H1 (cell line): ENCODE data around the gene NCOA1. TPM values are rescaled to one million over a fixed set of nuclear protein-coding genes. Genes with fewer than 3 reads are reported as not detected.

ENCODE experiments used
- CTCF ChIA-PET: fragments of 300-600 bp; sonication (Branson Sonifier 250); formaldehyde crosslinking; loops from one replicate; lab custom pipeline; 2021; ENCODE audit not compliant: partially characterized antibody; lab: Charles Lee
- POLR2A ChIA-PET: fragments of 300-600 bp; sonication (Branson Sonifier 250); formaldehyde crosslinking; loops from one replicate; lab custom pipeline; 2021; ENCODE audit warnings: inconsistent platforms; ENCODE audit not compliant: partially characterized antibody; lab: Charles Lee
- DNase-seq, 2 experiments: peaks; one replicate each; pipeline versions ENCODE4 v3.0.0 to v3.0.0-alpha.2; 2010 to 2022; ENCODE audit warnings: low spot score in 2 of 2, low read depth in 1 of 2, mixed read lengths in 1 of 2
- FAIRE-seq: peaks from 2 replicates; lab custom pipeline; 2011; peaks lifted over from hg19 to GRCh38; lab: Jason Lieb, UNC
- H2AFZ ChIP-seq: 2 replicates; pipeline ENCODE4 v1.8.1; 2012; ENCODE audit warnings: low read length, inconsistent platforms
- H2AK5ac ChIP-seq: 2 replicates; pipeline ENCODE4 v1.6.1; 2013; ENCODE audit warnings: low read depth, low read length
- H2BK120ac ChIP-seq: replicated peaks from 2 replicates; pipeline ENCODE3; 2013; ENCODE audit warnings: low read depth, low read length, inconsistent platforms
- H2BK12ac ChIP-seq: 2 replicates; pipeline ENCODE4 v1.6.1; 2013; ENCODE audit warnings: low read depth, low read length
- H2BK15ac ChIP-seq: 2 replicates; pipeline ENCODE4 v1.6.1; 2013; ENCODE audit warnings: low read length
- H2BK20ac ChIP-seq: 2 replicates; pipeline ENCODE4 v1.6.1; 2013; ENCODE audit warnings: low read length
- H2BK5ac ChIP-seq: 2 replicates; pipeline ENCODE4 v1.6.1; 2013; ENCODE audit warnings: low read depth, low read length
- H3K14ac ChIP-seq: 2 replicates; pipeline ENCODE4 v1.6.1; 2013; ENCODE audit warnings: inconsistent platforms; ENCODE audit not compliant: insufficient read length
- H3K18ac ChIP-seq: 2 replicates; pipeline ENCODE4 v1.6.1; 2013; ENCODE audit warnings: low read length; ENCODE audit errors: extremely low read depth
- H3K23ac ChIP-seq: 2 replicates; pipeline ENCODE4 v1.6.1; 2013; ENCODE audit warnings: inconsistent platforms; ENCODE audit not compliant: insufficient read length
- H3K23me2 ChIP-seq: 2 replicates; pipeline ENCODE4 v1.6.1; 2013; ENCODE audit warnings: low read depth, low read length
- H3K27ac ChIP-seq: 2 replicates; pipeline ENCODE4 v1.6.1; 2011; ENCODE audit warnings: low read depth, low read length, inconsistent platforms
- H3K27me3 ChIP-seq, 4 experiments: replicated peaks in 1 of 4; 1 replicate in 1 of 4; 2 replicates in 3 of 4; pipeline versions ENCODE4 v1.6.1 to v1.8.1; 2011 to 2013; ENCODE audit warnings: low read length in 3 of 4, mild to moderate bottlenecking in 3 of 4, inconsistent platforms in 2 of 4, mixed read lengths in 2 of 4, moderate library complexity in 1 of 4; ENCODE audit not compliant: control insufficient read depth in 3 of 4, insufficient read depth in 3 of 4; ENCODE audit errors: extremely low read depth in 1 of 4
- H3K36me3 ChIP-seq, 4 experiments: 2 replicates each; pipeline versions ENCODE4 v1.6.1 to v1.8.1; 2011 to 2013; ENCODE audit warnings: mild to moderate bottlenecking in 4 of 4, low read length in 3 of 4, moderate library complexity in 2 of 4, control low read depth in 1 of 4, inconsistent platforms in 1 of 4; ENCODE audit not compliant: insufficient read depth in 4 of 4, control insufficient read depth in 2 of 4
- H3K4ac ChIP-seq: replicated peaks from 2 replicates; pipeline ENCODE3; 2013; ENCODE audit warnings: low read length, low read depth, mixed read lengths, inconsistent platforms; ENCODE audit not compliant: insufficient read length
- H3K4me1 ChIP-seq, 4 experiments: replicated peaks in 1 of 4; 1 replicate in 1 of 4; 2 replicates in 3 of 4; pipeline versions ENCODE4 v1.6.1 to v1.8.1; 2011 to 2013; ENCODE audit warnings: low read length in 3 of 4, inconsistent platforms in 2 of 4, mixed read lengths in 1 of 4; ENCODE audit not compliant: insufficient read depth in 4 of 4, control insufficient read depth in 3 of 4
- H3K4me2 ChIP-seq, 2 experiments: 2 replicates each; pipeline versions ENCODE4 v1.6.1 to v1.8.1; 2011 to 2013; ENCODE audit warnings: low read depth in 2 of 2, low read length in 2 of 2, control low read depth in 1 of 2, inconsistent platforms in 1 of 2, mild to moderate bottlenecking in 1 of 2; ENCODE audit not compliant: insufficient read depth in 1 of 2
- H3K4me3 ChIP-seq, 4 experiments: fragments of 200-600, 300-600 bp in 1 of 4; sonication (generic), shearing (Covaris generic), sonication (Bioruptor Twin) in 1 of 4; 2 replicates each; pipeline versions ENCODE4 v1.5.1 to v1.8.1; 2011 to 2016; ENCODE audit warnings: low read length in 4 of 4, low read depth in 3 of 4, control low read depth in 2 of 4, inconsistent platforms in 2 of 4, mild to moderate bottlenecking in 2 of 4, mixed read lengths in 1 of 4, moderate library complexity in 1 of 4; ENCODE audit not compliant: insufficient read depth in 2 of 4; ENCODE audit errors: extremely low read depth in 1 of 4
- H3K56ac ChIP-seq: replicated peaks from 2 replicates; pipeline ENCODE3; 2013; ENCODE audit warnings: low read depth, mild to moderate bottlenecking, mixed read lengths, low read length, inconsistent platforms; ENCODE audit not compliant: insufficient read length
- H3K79me1 ChIP-seq: 2 replicates; pipeline ENCODE4 v1.6.1; 2013; ENCODE audit warnings: low read depth, low read length, control low read depth
- H3K79me2 ChIP-seq, 2 experiments: 2 replicates each; pipeline versions ENCODE4 v1.6.1 to v1.8.1; 2012 to 2013; ENCODE audit warnings: low read length in 2 of 2, mild to moderate bottlenecking in 2 of 2, inconsistent platforms in 1 of 2; ENCODE audit not compliant: insufficient read depth in 2 of 2, control insufficient read depth in 1 of 2
- H3K9ac ChIP-seq, 4 experiments: replicated peaks in 1 of 4; 1 replicate in 1 of 4; 2 replicates in 3 of 4; pipeline versions ENCODE4 v1.6.1 to v1.8.1; 2011 to 2013; ENCODE audit warnings: low read depth in 3 of 4, low read length in 3 of 4, control low read depth in 2 of 4, mild to moderate bottlenecking in 2 of 4, moderate library complexity in 2 of 4, inconsistent platforms in 1 of 4; ENCODE audit errors: extremely low read depth in 1 of 4
- H3K9me3 ChIP-seq, 2 experiments: 2 replicates each; pipeline versions ENCODE4 v1.6.1 to v1.8.1; 2012 to 2013; ENCODE audit warnings: mild to moderate bottlenecking in 2 of 2, moderate library complexity in 2 of 2, control low read depth in 1 of 2, inconsistent platforms in 1 of 2, low read depth in 1 of 2, low read length in 1 of 2, mixed read lengths in 1 of 2; ENCODE audit not compliant: insufficient read depth in 2 of 2
- H4K20me1 ChIP-seq, 2 experiments: replicated peaks in 1 of 2; 2 replicates each; pipeline versions ENCODE3 to v1.8.1; 2011 to 2013; ENCODE audit warnings: inconsistent platforms in 2 of 2, low read length in 2 of 2, mild to moderate bottlenecking in 1 of 2; ENCODE audit not compliant: insufficient read depth in 2 of 2, control insufficient read depth in 1 of 2
- H4K5ac ChIP-seq: 2 replicates; pipeline ENCODE4 v1.6.1; 2013; ENCODE audit warnings: low read length, low read depth, mixed read lengths, inconsistent platforms; ENCODE audit not compliant: insufficient read length
- H4K8ac ChIP-seq: 2 replicates; pipeline ENCODE4 v1.8.0; 2013; ENCODE audit warnings: mild to moderate bottlenecking, moderate library complexity, low read length, inconsistent platforms; ENCODE audit not compliant: insufficient read depth; ENCODE audit errors: extremely low read depth
- H4K91ac ChIP-seq: replicated peaks from 2 replicates; pipeline ENCODE3; 2013; ENCODE audit warnings: low read length, mixed read lengths, inconsistent platforms; ENCODE audit not compliant: insufficient read length
- ATF2 ChIP-seq: IDR thresholded peaks from 2 replicates; pipeline ENCODE4 v1.6.1; 2012; ENCODE audit warnings: low read length, inconsistent platforms
- CHD1 ChIP-seq: IDR thresholded peaks from 2 replicates; pipeline ENCODE4 v1.6.1; 2012; ENCODE audit warnings: low read depth, low read length, improper control_type of control experiment
- CTBP2 ChIP-seq: IDR thresholded peaks from 2 replicates; pipeline ENCODE4 v1.7.0; 2011; ENCODE audit warnings: borderline replicate concordance, mild to moderate bottlenecking, moderate library complexity, mixed read lengths, low read length; ENCODE audit not compliant: insufficient read depth, insufficient read length
- EZH2 ChIP-seq: fragments of 200-600 bp; sonication (generic); IDR thresholded peaks from 2 replicates; pipeline ENCODE4 v1.7.1; 2012; ENCODE audit warnings: low read depth, mild to moderate bottlenecking, moderate library complexity, low read length, inconsistent platforms; ENCODE audit not compliant: severe bottlenecking
- HDAC2 ChIP-seq, 2 experiments: fragments of 300-600 bp in 1 of 2; sonication (generic) in 1 of 2; IDR thresholded peaks; 2 replicates each; pipeline ENCODE4 v1.6.1; 2011 to 2012; ENCODE audit warnings: low read depth in 2 of 2, low read length in 2 of 2, mild to moderate bottlenecking in 2 of 2, moderate library complexity in 2 of 2, borderline replicate concordance in 1 of 2, inconsistent platforms in 1 of 2
- KDM5A ChIP-seq: fragments of 200-600 bp; IDR thresholded peaks from 2 replicates; pipeline ENCODE4 v1.7.1; 2012; ENCODE audit warnings: mild to moderate bottlenecking, low read length, inconsistent platforms, mixed read lengths
- RBBP5 ChIP-seq: IDR thresholded peaks from 2 replicates; pipeline ENCODE4 v1.7.1; 2012; ENCODE audit warnings: low read depth, mild to moderate bottlenecking, inconsistent platforms, low read length, moderate library complexity, borderline replicate concordance
- SIRT6 ChIP-seq: IDR thresholded peaks from one replicate; pipeline ENCODE4 v1.7.1; 2012; ENCODE audit warnings: low read length, inconsistent platforms
- SRF ChIP-seq: IDR thresholded peaks from 2 replicates; pipeline ENCODE4 v1.6.1; 2011; ENCODE audit warnings: mild to moderate bottlenecking, low read depth, low read length, moderate library complexity
- TBP ChIP-seq: IDR thresholded peaks from 2 replicates; pipeline ENCODE4 v1.6.1; 2011; ENCODE audit warnings: low read depth, low read length, improper control_type of control experiment
- TCF12 ChIP-seq: IDR thresholded peaks from 2 replicates; pipeline ENCODE4 v1.6.1; 2011; ENCODE audit warnings: low read depth, mild to moderate bottlenecking, low read length
- WGBS, 2 experiments: shearing (Covaris generic) in 1 of 2; methylation state at CpG; one replicate each; pipeline versions ENCODE4 v1.1.6 to v1.1.7; 2013 to 2015; ENCODE audit warnings: low lambda C conversion rate in 2 of 2, mixed read lengths in 2 of 2, inconsistent platforms in 1 of 2, low coverage in 1 of 2, missing lambda C conversion rate in 1 of 2; ENCODE audit not compliant: insufficient replicate concordance in 2 of 2, insufficient coverage in 1 of 2, insufficient read length in 1 of 2; ENCODE audit errors: extremely low coverage in 1 of 2, missing lambda C conversion rate in 1 of 2; 5-methylcytosine and 5-hydroxymethylcytosine counted together
- polyA plus RNA-seq, 7 experiments: library from polyadenylated mRNA; depleted of rRNA in 3 of 7; stranded (reverse) in 5 of 7; unstranded in 2 of 7; fragments of >200 nt in 5 of 7; fragments of 200-250 nt in 2 of 7; gene quantifications; 1 replicate in 5 of 7; 2 replicates in 1 of 7; 4 replicates in 1 of 7; pipeline versions ENCODE4 v1.2.1 to v1.2.3, GENCODE V29; 2011 to 2013; ENCODE audit warnings: missing spikeins in 2 of 7, mixed read lengths in 2 of 7
- total RNA-seq: library from RNA; stranded (reverse); fragmentation: NEBNext Ultra II Directional; extraction: Animal tissue kit (Norgen Biotek cat#: 25700); gene quantifications from 2 replicates; pipeline ENCODE4 v1.2.1, GENCODE V29; 2021

NCOA1 gene
- total and polyA plus RNA-seq, 2 of the 8 experiments (the other 6 are each of a cell fraction or from before 2014, with no cell fraction given): 12.8 to 17.9 TPM

- Histone ChIP-seq H4K5ac (no peak overlapping the region), H3K36me3 (no peaks in the 10 kb centered on the region), H4K8ac (no peak overlapping the region), H3K56ac (no peak overlapping the region), H3K4me3 (no peak overlapping the region), H2BK12ac (no peak overlapping the region), H3K79me2 (no peaks in the 10 kb centered on the region), H3K27me3 (no peaks in the 10 kb centered on the region), H3K23ac (no peak overlapping the region), H3K4me1 (no peaks in the 10 kb centered on the region), H3K18ac (no peak overlapping the region), H3K9ac (no peak overlapping the region), H4K20me1 (no peaks in the 10 kb centered on the region), H3K14ac (no peak overlapping the region), H3K9me3 (no peaks in the 10 kb centered on the region), H2BK120ac (no peak overlapping the region), H2BK20ac (no peak overlapping the region), H2AFZ (no peak overlapping the region), H3K4ac (no peak overlapping the region), H2BK5ac (no peak overlapping the region), H3K79me1 (no peaks in the 10 kb centered on the region), H4K91ac (no peak overlapping the region), H3K23me2 (no peaks in the 10 kb centered on the region), H2BK15ac (no peak overlapping the region), H3K27ac (no peak overlapping the region), H3K4me2 (no peak overlapping the region), H2AK5ac (no peak overlapping the region)
- POLR2A ChIA-PET: no interaction called here
- 86% methylated on average over 2 of the region's 2 CpGs; no CpG with 5 or more reads in 1 of the 2 experiments for WGBS, 2 experiments
- no peak for DNase-seq
- CTCF ChIA-PET: interaction anchor here (1.9 kb wide), 1 partner anchor 31 kb away, joined by 7 read pairs; no protein-coding TSS in a partner anchor
- no peak for FAIRE-seq
- TF ChIP-seq EZH2 (no peak), ATF2 (no peak), CHD1 (no peak), HDAC2 (IDR thresholded peaks at IDR 0.05; ENCODE audit: borderline replicate concordance in 1 of 2, low read depth in 2 of 2, low read length in 2 of 2) (no peak), KDM5A (no peak), CTBP2 (no peak), TCF12 (no peak), SRF (no peak), RBBP5 (no peak), TBP (no peak), SIRT6 (no peak)
These were observed 153.0 kb downstream of the NCOA1 start for GRCh38 chr2:24644032-24644431.
